Right atrium auricular region (tissue), 2 donors: Measurements from ENCODE around the gene PSORS1C1. TPM values are rescaled to one million over a fixed set of nuclear protein-coding genes. Genes with fewer than 3 reads are reported as not detected.

Experiments used
- DNase-seq: peaks from one replicate; pipeline ENCODE4 v3.0.0-alpha.2; 2019; ENCODE audit warnings: low spot score
- H3K27ac ChIP-seq, 2 donors: fragments of 200-600 bp; sonication (generic); 1 replicate in 1 of 2; 2 replicates in 1 of 2; pipeline ENCODE4 v1.5.1; 2016 to 2019
- H3K27me3 ChIP-seq, 2 donors: fragments of 200-600 bp; sonication (generic); one replicate each; pipeline versions ENCODE4 v1.5.1 to v1.6.0; 2017 to 2019
- H3K36me3 ChIP-seq: fragments of 200-600 bp; sonication (generic); one replicate; pipeline ENCODE4 v1.5.1; 2016
- H3K4me1 ChIP-seq, 2 donors: fragments of 200-600 bp; sonication (generic); one replicate each; pipeline versions ENCODE4 v1.5.1 to v1.6.0; 2017 to 2019
- H3K4me3 ChIP-seq, 2 donors: fragments of 200-600 bp; sonication (generic); 1 replicate in 1 of 2; 2 replicates in 1 of 2; pipeline ENCODE4 v1.5.1; 2017 to 2019; ENCODE audit warnings: mild to moderate bottlenecking in 1 of 2, moderate library complexity in 1 of 2
- H3K9me3 ChIP-seq, 2 donors: fragments of 200-600 bp; sonication (generic); one replicate each; pipeline ENCODE4 v1.5.1; 2019
- total RNA-seq, 2 donors: library from RNA; depleted of rRNA; stranded (reverse); fragments of >200 nt; gene quantifications; one replicate each; pipeline ENCODE4 v1.1.0, GENCODE V29; 2016
- TF ChIP-seq, protein P1 (sequence below), 2 donors: fragments of 200-600 bp; sonication (generic); IDR thresholded peaks; one replicate each; pipeline ENCODE4 v1.5.1; 2019; ENCODE audit warnings: antibody characterized with exemption in 2 of 2

Gene PSORS1C1
- total RNA-seq, 2 donors from 2014 or later: 0.33 to 1.5 TPM

- Histone ChIP-seq H3K36me3 (no peaks in the 10 kb centered on the region), H3K27me3 (no peaks in the 10 kb centered on the region), H3K9me3 (no peaks in the 10 kb centered on the region), H3K27ac (no peak overlapping the region), H3K4me1 (peaks cover 0 to 19% of the 10 kb centered on the region in 2 donors), H3K4me3 (no peak overlapping the region)
- no peak for DNase-seq
- TF ChIP-seq, protein P1, sequence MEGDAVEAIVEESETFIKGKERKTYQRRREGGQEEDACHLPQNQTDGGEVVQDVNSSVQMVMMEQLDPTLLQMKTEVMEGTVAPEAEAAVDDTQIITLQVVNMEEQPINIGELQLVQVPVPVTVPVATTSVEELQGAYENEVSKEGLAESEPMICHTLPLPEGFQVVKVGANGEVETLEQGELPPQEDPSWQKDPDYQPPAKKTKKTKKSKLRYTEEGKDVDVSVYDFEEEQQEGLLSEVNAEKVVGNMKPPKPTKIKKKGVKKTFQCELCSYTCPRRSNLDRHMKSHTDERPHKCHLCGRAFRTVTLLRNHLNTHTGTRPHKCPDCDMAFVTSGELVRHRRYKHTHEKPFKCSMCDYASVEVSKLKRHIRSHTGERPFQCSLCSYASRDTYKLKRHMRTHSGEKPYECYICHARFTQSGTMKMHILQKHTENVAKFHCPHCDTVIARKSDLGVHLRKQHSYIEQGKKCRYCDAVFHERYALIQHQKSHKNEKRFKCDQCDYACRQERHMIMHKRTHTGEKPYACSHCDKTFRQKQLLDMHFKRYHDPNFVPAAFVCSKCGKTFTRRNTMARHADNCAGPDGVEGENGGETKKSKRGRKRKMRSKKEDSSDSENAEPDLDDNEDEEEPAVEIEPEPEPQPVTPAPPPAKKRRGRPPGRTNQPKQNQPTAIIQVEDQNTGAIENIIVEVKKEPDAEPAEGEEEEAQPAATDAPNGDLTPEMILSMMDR (IDR thresholded peaks at IDR 0.05): no peak
Measured at GRCh38 chr6:31091680-31092079, 22.9 kb upstream of the PSORS1C1 start.

DNA sequence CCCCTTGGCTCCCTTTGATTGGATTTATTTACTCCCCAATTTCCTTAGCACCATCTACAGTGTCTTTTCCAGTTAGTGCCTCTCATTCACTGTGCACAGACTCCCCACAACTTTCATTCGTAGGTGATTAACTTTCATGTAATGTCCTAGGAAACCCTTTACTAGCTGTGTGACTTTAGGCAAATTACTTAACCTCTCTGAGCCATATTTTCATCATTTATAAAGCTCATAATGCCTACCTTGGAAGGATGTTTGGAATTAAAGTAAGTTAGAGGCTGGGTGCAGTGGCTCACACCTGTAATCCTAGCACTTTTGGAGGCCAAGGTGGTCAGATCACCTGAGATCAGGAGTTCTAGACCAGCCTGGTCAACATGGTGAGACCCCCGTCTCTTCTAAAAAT, 22.4 kb upstream of the PSORS1C1 start:
- H3K27ac ChIP-seq: no peak overlapping the region

DNA sequence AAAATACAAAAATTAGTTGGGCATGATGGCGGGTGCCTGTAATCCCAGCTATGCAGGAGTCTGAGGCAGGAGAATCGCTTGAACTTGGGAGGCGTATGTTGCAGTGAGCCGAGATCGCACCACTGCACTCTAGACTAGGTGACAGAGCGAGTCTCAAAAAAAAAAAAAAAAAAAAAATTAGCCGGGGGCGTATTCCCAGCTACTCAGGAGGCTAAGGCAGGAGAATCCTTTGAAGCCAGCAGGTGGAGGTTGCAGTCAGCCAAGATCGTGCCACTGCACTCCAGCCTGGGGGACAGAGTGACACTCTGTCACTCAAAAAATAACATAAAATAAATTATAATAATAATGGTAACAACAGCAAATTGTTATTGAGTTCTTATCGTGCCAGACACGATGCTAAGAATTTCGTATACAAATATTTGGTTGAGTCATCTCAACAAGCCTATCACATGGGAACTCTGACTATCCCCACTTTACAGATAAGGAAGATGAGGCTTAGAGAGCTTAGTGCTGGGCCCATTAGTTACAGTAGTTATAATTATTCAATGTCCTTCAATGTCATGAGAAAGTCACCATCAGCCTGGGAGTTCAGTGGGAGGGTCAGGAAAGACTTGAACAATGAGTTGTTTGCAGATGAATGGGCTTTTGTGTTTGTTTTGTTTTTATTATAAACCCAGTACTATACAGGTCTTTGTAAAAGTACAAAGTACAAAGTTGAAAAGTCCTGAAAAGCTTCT, 21.7 kb upstream of the PSORS1C1 start:
- H3K27ac ChIP-seq: no peak overlapping the region
- peaks cover 0 to 12% of the 10 kb centered on the region in 2 donors for H3K4me1 ChIP-seq
- H3K27me3 ChIP-seq: no peaks in the 10 kb centered on the region
- TF ChIP-seq, protein P1 (IDR thresholded peaks at IDR 0.05): no peak
- H3K9me3 ChIP-seq: no peaks in the 10 kb centered on the region
- H3K4me3 ChIP-seq: no peak overlapping the region
- H3K36me3 ChIP-seq: no peaks in the 10 kb centered on the region
- DNase-seq: no peak

More for the DNA sequence above, 22.4 kb upstream of the PSORS1C1 start:
- peaks cover 0 to 14% of the 10 kb centered on the region in 2 donors for H3K4me1 ChIP-seq
- H3K27me3 ChIP-seq: no peaks in the 10 kb centered on the region
- no peaks in the 10 kb centered on the region for H3K9me3 ChIP-seq
- H3K4me3 ChIP-seq: no peak overlapping the region
- H3K36me3 ChIP-seq: no peaks in the 10 kb centered on the region
- TF ChIP-seq, protein P1 (IDR thresholded peaks at IDR 0.05): no peak
- no peak for DNase-seq

GRCh38 chr6:31094389-31094881, 20.2 kb upstream of the PSORS1C1 start:
- TF ChIP-seq, protein P1 (IDR thresholded peaks at IDR 0.05): no peak
- Histone ChIP-seq H3K4me3 (no peak overlapping the region), H3K27me3 (no peaks in the 10 kb centered on the region), H3K36me3 (no peaks in the 10 kb centered on the region), H3K27ac (no peak overlapping the region), H3K9me3 (no peaks in the 10 kb centered on the region), H3K4me1 (peaks cover 0 to 12% of the 10 kb centered on the region in 2 donors)
- DNase-seq: no peak

DNA sequence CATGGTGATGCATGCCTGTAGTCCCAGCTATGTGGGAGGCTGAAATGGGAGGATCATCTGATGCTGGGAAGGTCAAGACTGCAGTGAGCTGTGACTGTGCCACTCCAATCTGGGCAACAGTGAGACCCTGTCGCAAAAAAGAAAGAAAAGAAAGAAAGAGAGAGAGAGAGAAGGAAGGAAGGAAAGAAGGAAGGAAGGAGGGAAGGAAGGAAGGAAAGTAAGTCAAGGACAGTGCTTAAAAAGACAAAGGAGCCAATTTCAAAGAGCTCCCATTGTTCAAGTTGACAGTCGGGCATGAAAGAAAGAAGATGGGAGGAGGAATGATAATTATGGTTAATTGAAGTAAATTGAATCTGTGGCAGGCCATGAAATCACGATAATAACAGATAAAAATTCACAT, 18.4 kb upstream of the PSORS1C1 start:
- no peak overlapping the region for H3K4me3 ChIP-seq
- no peaks in the 10 kb centered on the region for H3K9me3 ChIP-seq
- no peak overlapping the region for H3K27ac ChIP-seq
- TF ChIP-seq, protein P1 (IDR thresholded peaks at IDR 0.05): no peak
- DNase-seq: no peak
- peaks cover 0 to 12% of the 10 kb centered on the region in 2 donors for H3K4me1 ChIP-seq
- no peaks in the 10 kb centered on the region for H3K27me3 ChIP-seq
- H3K36me3 ChIP-seq: no peaks in the 10 kb centered on the region
